Activated naive CD4-positive, alpha-beta T cell treated with anti-CD3 and anti-CD28 coated beads, Interleukin-2, amount 50 U/mL, for 72 hours (primary cell): ENCODE data around the gene TMA7. TPM values are rescaled to one million over a fixed set of nuclear protein-coding genes. Genes with fewer than 3 reads are reported as not detected.
"Not testable (repeated sequence)": the region's sequence is repeated elsewhere in the genome, so short reads cannot be mapped to it uniquely, and the experiment has no call there.

ENCODE experiments used
- ATAC-seq, 2 donors: fragments of 150-1000 bp; cut with Tn5 transposase; 2 replicates each; pipeline ENCODE4 v1.10.0; 2021; ENCODE audit warnings: mild to moderate bottlenecking in 2 of 2, moderate library complexity in 2 of 2
- DNase-seq, 2 donors: peaks; one replicate each; pipeline ENCODE4 v3.0.0; 2021 to 2022; ENCODE audit warnings: low spot score in 2 of 2
- H3K27ac Mint-ChIP-seq, 2 donors: one replicate each; pipeline ENCODE4 v1.8.0; 2022; ENCODE audit warnings: mild to moderate bottlenecking in 2 of 2, mixed read lengths in 2 of 2
- H3K36me3 Mint-ChIP-seq, 2 donors: one replicate each; pipeline ENCODE4 v1.8.0; 2022; ENCODE audit warnings: mixed read lengths in 2 of 2
- H3K9me3 Mint-ChIP-seq, 2 donors: one replicate each; pipeline ENCODE4 v1.8.0; 2022; ENCODE audit warnings: mixed read lengths in 2 of 2
- total RNA-seq, 2 donors: library from RNA; stranded (reverse); gene quantifications; one replicate each; pipeline ENCODE4 v1.2.3, GENCODE V29; 2022

Gene TMA7
- total RNA-seq, 2 donors from 2014 or later: 168 to 307 TPM

DNA sequence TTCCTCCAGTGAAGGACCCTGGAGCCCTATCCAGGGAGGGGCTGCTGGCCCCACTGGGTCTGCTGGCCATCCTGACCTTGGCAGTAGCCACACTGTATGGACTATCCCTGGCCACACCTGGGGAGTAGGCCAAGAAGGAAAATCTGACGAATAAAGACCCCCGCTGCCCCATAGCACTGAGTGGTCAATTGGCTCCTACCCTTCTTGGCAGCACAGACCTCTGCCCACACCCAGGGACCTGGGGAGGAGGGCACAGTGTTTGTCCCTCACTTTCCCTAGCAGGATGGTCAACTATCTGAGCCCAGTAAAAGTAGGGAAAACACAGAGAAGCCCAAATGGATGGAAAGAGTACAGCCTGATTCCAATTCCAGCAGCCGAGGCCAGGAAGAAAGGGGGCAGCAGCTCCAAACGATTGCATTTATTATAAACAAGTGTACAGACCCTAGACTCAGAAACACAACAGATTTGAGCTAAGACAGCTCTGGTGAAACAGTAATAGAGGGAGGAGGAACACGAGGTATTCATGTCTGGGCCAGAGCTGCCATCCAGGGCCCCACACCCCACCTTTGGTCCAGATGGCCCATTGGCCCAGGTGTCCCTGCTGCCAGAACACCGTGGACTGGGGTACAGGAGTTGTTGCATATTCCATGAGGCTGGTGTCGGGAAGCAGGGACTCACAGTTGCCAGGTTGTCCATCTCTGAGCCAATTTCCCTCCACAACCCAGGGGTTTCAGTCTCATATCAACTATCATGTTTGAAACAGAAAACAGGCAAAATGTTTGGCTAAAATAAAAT, 27.6 kb downstream of the TMA7 start:
- Mint-ChIP-seq H3K9me3 (no peaks in the 10 kb centered on the region), H3K27ac (peak overlapping the region; percentile 96 to 98), H3K36me3 (peaks cover 19 to 38% of the 10 kb centered on the region in 2 donors)
- no peak for ATAC-seq
- DNase-seq: peak in 1 of 2 donors; percentile 48

DNA sequence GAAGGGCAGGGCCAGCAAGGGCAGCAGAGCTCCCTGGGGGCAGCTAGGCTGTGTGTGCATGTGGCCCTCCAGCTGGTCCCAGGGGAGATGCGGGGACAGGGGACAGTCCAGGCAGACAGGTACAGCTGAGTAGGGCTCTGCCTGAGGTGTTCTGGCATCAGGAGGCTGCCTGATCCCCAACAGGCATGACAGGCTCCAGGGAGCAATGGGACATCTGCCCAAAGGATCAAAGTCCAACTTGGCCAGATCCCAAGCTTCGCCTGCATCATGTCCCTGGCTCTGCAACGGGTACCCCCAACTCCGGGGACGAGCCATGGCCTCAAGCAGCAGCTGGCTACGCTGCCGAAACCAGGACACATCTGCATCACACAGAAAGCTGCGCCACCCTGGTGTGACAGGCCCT, 28.3 kb downstream of the TMA7 start:
- Mint-ChIP-seq H3K36me3 (peaks cover 19 to 38% of the 10 kb centered on the region in 2 donors), H3K27ac (peak overlapping the region; percentile 96 to 98)

DNA sequence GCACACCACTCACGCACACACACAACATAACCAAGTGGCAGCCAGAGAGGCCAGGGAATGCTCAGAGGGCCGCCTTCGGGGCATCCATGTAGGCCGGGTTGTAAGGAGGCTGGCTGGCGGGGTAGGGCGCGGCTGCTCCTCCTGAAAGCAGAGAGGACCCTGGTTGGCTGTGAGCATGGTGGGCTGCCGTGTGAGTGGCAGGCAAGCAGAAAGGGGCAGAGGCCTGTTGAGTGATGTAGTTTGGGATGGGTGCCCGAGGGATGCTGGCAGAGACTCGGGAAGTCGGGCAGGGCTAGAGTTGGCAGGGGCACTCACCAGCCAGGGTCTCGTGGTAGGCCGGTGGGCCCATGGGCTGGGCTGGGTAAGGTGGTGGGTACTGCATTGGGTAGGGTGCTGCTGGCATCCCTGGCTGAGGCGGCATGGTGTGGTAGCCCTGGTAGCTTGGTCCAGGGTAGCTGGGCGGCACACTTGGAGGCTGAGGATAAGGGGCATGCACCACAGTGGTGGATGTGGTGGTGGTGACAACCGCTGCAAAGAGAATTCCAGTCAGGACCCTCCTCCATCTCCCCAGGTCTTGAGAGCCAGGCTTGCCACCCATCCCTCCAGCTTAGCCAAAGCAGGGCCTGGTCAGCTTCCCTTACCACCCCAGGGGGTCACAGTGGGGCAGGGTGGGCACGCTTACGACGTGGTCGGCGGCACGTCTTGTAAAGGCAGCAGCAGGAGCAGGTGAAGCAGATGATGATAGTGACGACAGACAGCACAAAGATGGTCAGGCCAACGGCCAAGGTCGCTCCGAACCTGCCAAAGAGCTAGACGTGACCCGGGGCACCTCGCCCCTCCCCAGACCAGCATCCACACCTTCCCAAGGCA, 29.2 kb downstream of the TMA7 start:
- H3K36me3 Mint-ChIP-seq: peaks cover 19 to 38% of the 10 kb centered on the region in 2 donors

More for the DNA sequence above, 28.3 kb downstream of the TMA7 start:
- ATAC-seq (no peak), DNase-seq (peak in 1 of 2 donors; percentile 52)
- no peaks in the 10 kb centered on the region for H3K9me3 Mint-ChIP-seq

DNA sequence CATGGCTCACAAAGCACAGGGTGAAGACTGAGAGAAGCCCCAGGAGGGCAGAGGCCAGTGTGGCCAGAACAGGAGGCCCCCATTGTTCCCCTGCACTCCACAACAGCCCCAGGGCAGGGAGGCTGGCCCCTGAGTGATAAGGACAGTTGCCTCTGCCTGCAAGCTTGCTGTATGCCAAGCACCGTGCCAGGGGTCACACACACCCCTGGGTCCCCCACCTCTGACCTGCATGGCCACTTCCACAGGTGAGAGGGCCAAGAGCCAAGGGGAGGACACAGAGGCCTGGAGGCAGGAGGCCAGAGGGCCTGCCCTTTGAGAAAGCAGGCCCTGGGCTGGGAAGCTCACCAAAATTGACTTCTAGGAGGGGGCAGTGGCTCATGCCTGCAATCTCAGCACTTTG, 30.2 kb downstream of the TMA7 start:
- Mint-ChIP-seq H3K27ac (peak overlapping the region; percentile 96 to 98), H3K36me3 (peaks cover 19 to 46% of the 10 kb centered on the region in 2 donors), H3K9me3 (no peaks in the 10 kb centered on the region)
- no peak for ATAC-seq
- no peak for DNase-seq

More for the DNA sequence above, 29.2 kb downstream of the TMA7 start:
- H3K27ac Mint-ChIP-seq: peak overlapping the region; percentile 96 to 98
- DNase-seq (peak in 1 of 2 donors; percentile 53), ATAC-seq (no peak)
- no peaks in the 10 kb centered on the region for H3K9me3 Mint-ChIP-seq

DNA sequence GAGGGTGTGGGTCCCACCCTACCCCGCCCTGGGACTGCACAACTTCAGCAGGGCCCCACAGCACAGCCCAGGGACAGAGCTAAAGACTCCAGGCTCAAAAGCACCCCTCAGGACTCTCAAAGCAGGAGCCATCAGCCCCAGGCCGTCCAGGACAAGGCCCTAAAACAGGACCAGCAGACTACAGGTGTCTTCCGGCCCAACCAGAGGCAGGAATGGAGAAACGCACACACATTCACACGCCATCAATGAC, 32.5 kb downstream of the TMA7 start:
- H3K27ac Mint-ChIP-seq: peak overlapping the region; percentile 94 to 98
- no peak for ATAC-seq
- H3K9me3 Mint-ChIP-seq: no peaks in the 10 kb centered on the region
- no peak for DNase-seq
- peaks cover 5 to 31% of the 10 kb centered on the region in 2 donors for H3K36me3 Mint-ChIP-seq

DNA sequence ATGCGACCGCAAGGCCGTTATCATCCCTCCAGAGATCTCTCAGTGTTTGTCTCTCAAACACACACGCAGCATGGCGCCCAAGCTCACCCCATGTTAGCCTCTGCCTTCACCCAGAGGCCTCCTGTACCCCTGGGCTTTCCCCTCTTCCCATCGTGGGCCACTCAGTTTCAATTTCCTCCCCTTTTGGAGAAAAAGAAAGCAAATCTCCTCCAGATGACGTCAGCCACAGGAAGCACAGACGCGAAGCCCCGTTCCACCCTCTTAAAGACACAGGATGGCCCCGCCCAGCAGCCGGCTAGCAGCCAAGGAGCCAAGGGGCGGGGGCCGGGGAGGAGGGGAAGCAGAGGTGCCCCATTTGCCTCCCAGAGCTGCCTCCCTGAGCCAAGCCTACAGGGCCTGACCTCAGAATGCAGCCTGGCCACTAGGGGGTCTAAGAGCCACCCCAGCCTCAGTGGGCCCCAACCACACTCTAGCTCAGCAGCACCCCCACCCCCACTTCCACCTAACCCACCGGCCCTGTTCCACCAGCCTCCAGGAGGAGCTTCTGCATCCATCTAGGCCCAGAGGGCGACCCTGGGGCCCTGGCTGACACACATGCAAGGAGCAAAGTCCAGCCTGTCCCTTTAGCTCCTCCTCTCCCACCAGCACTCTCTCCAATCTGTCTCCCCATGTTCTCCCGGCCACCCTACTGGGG, 33.0 kb downstream of the TMA7 start:
- DNase-seq: peak; percentile 92 to 93
- peak overlapping the region; percentile 94 to 98 for H3K27ac Mint-ChIP-seq
- ATAC-seq: peak; percentile 89 to 91
- H3K36me3 Mint-ChIP-seq: peaks cover 0 to 26% of the 10 kb centered on the region in 2 donors
- H3K9me3 Mint-ChIP-seq: no peaks in the 10 kb centered on the region

DNA sequence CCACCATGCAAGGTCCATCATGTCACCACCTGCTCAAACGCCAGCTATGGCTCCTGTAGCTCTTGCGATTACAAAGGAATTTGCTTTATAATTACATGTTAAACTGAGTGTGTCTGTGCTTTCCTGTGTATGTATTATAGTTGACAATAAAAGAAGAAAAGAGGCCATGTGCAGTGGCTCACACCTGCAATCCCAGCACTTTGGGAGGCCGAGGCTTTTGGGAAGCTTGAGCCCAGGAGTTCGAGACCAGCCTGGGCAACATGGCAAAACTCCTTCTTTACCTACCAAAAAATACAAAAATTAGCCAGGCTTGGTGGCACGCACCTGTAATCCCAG, 33.5 kb downstream of the TMA7 start:
- DNase-seq (no peak), ATAC-seq (no peak)
- no peaks in the 10 kb centered on the region for H3K9me3 Mint-ChIP-seq
- peaks cover 0 to 23% of the 10 kb centered on the region in 2 donors for H3K36me3 Mint-ChIP-seq
- H3K27ac Mint-ChIP-seq: peak overlapping the region; percentile 94 to 98

DNA sequence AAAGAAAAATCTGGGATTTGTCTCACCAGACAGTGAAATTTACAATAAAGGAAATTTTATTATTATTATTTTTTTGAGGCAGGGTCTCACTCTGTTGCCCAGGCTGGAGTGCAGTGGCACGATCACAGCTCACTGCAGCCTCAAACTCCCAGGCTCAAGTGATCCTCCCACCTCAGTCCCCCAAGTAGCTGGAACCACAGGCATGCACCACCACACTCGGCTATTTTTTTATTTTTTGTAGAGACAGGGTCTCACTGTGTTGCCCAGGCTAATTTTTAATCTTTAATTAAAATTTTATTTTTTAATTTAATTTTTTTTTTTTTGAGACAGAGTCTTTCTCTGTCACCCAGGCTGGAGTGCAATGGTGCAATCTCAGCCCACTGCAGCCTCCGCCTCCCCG, 34.0 kb downstream of the TMA7 start:
- not testable (repeated sequence) for ATAC-seq, DNase-seq, H3K9me3 Mint-ChIP-seq
- Mint-ChIP-seq H3K36me3 (peaks cover 0 to 22% of the 10 kb centered on the region in 2 donors), H3K27ac (peak overlapping the region in 1 of 2 donors; percentile 98)

DNA sequence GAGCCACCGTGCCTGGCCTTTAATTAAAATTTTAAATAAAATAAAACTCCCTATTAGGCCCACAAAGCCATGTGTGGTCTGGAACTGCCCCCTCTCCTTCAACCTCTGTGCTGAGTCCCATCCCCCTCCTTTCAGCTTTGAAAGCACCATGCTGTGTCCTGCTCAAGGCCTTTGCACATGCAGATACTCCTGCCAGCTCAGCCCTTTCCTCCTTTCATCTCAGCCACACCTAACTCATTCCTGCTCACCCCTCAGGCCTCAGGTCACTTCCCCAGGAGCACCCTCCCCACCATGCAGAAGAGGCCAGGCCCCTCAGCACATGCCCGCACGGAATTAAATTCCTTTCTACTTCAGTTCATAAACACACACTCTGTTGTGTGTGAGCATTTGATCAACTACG, 34.6 kb downstream of the TMA7 start:
- Mint-ChIP-seq H3K27ac (peak overlapping the region; percentile 65 to 91), H3K9me3 (no peaks in the 10 kb centered on the region), H3K36me3 (peaks cover 0 to 16% of the 10 kb centered on the region in 2 donors)
- ATAC-seq (no peak), DNase-seq (no peak)

DNA sequence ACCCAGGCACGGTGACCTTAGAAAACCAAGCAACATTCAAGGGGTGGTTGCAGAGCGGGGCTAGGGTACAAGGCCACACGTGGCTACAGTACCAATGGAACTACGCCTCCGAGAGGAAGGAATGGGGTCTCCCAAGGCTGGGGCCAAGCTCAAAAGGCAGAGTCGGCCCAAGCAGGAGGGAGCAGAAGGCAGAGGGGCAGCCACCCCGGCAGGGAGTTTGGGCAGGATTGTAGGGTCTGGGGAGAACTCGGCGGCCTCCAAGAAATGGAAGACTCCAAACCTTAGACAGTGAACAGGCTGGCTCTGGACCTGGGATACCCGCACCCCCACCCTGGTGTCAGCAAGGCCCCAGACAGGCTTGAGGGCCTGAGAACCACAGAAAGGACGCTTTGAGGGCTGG, 35.1 kb downstream of the TMA7 start:
- Mint-ChIP-seq H3K36me3 (peaks cover 0 to 14% of the 10 kb centered on the region in 2 donors), H3K27ac (peak overlapping the region in 1 of 2 donors; percentile 65), H3K9me3 (no peaks in the 10 kb centered on the region)
- ATAC-seq: no peak
- no peak for DNase-seq

DNA sequence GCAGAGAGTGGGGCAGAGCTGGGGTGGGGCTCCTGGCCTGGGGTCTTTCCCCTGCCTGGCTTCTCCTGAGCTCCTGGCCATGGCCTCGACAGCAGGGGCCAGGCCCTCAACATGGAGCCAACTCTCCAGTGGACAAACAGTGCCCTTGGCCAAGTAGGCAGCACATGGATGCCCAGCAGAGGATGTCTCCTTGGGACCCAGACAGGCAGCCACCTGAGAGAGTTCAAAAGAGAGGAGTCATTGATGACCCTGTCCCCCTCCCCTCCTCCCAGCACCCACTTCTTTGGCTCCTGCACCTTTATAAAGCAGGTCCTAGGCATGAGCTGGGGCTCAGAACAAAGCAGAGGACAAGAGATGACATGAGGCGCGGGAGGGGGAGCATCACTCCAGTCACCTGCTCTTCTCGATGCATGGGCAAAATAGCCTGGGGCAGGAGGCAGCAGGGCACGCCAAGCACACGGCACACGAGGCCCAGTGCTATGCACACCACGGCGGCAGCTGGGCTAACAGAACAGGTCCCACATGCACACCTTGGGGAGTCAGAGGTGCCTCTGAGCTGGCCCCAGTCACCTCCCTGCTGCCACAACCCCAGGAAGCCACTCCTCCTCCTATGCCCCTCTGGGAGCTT, 36.5 kb downstream of the TMA7 start:
- DNase-seq: no peak
- no peaks in the 10 kb centered on the region for H3K9me3 Mint-ChIP-seq
- peaks cover 0 to 14% of the 10 kb centered on the region in 2 donors for H3K36me3 Mint-ChIP-seq
- ATAC-seq: no peak
- H3K27ac Mint-ChIP-seq: peak overlapping the region in 1 of 2 donors; percentile 65

DNA sequence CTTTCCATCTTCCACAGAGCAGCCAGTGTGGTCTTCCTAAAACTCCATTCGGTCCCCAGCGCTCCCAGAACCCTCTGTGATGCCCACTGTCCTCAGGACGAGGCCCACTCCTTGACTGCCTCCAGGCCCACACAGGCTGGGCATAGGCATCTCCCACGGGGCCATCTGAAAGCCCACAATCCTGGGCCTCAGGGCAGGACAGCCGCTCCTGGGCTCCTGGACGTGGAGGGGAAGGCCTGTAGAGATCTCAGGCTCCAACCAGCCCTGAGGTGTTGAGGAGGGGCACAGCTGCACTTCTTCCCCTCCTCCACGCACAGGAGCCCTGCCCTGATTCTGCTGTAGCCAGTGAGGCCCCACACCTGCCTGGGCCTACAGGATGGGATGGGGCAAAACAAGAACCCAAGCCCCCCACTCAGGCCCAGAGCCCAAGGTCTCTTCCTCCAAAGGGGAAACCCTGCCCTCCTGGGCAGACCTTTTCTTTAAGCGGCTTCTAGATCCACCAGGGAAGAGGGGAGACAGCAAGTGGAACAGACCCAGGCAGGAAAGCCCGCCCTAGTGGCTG, 38.0 kb downstream of the TMA7 start:
- ATAC-seq (no peak), DNase-seq (no peak)
- peaks cover 0 to 14% of the 10 kb centered on the region in 2 donors for H3K36me3 Mint-ChIP-seq
- H3K9me3 Mint-ChIP-seq: no peaks in the 10 kb centered on the region
- peak overlapping the region; percentile 78 to 89 for H3K27ac Mint-ChIP-seq

DNA sequence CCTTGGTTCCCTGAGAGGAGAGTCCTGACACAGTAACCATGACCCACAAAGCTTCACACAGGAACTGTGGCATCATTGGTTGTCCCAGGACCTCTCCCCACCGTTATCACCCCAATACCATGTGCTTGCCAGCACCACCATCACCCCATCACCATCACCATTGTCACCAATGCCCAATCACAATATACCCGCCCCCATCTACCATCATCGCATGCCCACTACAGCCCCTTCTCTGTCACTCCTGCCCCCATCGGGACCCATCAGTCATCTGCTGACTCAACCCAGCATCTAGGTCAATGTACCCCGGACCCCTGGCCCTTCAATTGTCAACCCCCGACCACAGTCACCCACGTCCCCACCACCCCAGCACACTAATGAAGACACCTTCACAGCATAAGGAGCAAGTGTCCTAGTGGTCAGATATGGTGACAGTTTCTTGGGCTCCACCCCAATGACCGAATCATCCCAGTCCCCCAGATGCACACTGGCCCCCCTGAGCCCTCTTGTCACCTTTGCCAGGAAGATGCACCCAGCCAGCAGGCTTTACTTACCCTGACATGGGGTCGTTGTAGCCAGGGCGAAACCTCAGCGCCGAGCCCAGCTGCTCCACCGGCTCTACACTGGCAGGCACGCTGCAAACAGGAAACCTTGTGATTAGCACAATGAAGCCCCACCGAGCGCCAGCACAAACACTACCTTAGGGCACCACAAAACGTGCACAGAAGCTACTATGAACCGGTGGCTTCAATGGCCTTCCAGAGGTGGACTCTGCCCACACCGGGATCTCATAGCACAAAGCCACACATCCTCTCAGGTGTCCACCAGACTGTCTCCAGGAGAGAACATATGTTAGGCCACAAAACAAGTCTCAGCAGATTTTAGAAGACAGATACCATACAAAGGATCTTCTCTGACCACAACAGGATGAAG, 38.8 kb downstream of the TMA7 start:
- H3K36me3 Mint-ChIP-seq: peaks cover 0 to 14% of the 10 kb centered on the region in 2 donors
- no peaks in the 10 kb centered on the region for H3K9me3 Mint-ChIP-seq
- DNase-seq (peak in 1 of 2 donors; percentile 47), ATAC-seq (peak; percentile 79 to 85)
- H3K27ac Mint-ChIP-seq: peak overlapping the region; percentile 89 to 93

DNA sequence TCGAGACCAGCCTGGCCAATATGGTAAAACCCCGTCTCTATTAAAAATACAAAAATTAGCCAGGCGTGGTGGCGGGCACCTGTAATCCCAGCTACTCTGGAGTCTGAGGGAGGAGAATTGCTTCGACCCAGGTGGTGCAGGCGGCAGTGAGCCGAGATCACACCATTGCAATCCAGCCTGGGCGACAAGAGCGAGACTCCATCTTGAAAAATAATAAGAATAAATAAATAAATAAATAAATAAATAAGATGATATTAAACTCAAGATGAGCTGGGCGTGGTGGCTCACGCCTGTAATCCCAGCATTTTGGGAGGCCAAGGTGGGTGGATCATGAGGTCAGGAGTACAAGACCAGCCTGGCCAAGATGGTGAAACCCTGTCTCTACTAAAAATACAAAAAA, 40.8 kb downstream of the TMA7 start:
- DNase-seq, H3K27ac Mint-ChIP-seq, ATAC-seq, H3K36me3 Mint-ChIP-seq, H3K9me3 Mint-ChIP-seq: not testable (repeated sequence)

DNA sequence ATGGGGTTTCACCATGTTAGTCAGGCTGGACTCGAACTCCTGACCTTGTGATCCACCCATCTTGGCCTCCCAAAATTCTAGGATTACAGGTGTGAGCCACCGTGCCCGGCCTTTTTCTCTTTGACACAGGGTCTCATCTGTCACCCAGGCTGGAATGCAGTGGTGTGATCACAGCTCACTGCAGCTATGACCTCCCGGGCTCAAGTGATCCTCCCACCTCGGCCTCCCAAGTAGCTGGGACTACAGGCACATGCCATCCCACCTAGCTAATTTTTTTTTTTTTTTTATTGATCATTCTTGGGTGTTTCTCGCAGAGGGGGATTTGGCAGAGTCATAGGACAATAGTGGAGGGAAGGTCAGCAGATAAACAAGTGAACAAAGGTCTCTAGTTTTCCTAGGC, 42.8 kb downstream of the TMA7 start:
- H3K9me3 Mint-ChIP-seq, H3K27ac Mint-ChIP-seq, ATAC-seq, DNase-seq, H3K36me3 Mint-ChIP-seq: not testable (repeated sequence)
